HepG2 (cell line): ENCODE data around the gene INAFM1. TPM values are rescaled to one million over a fixed set of nuclear protein-coding genes. Genes with fewer than 3 reads are reported as not detected.

Source experiments
- AKNA ChIP-seq: sonication (generic); formaldehyde crosslinking; IDR thresholded peaks from 2 replicates; pipeline ENCODE4 v1.4.0; 2020; ENCODE audit warnings: missing genetic modification reagents, borderline replicate concordance
- ATM ChIP-seq: fragments of 450-650 bp; IDR thresholded peaks from 2 replicates; pipeline ENCODE4 v1.7.1; 2017; ENCODE audit warnings: mild to moderate bottlenecking, borderline replicate concordance
- CTCF ChIP-seq: sonication (generic); formaldehyde crosslinking; IDR thresholded peaks from 2 replicates; pipeline ENCODE4 v1.5.0; 2020; ENCODE audit warnings: mild to moderate bottlenecking, missing genetic modification reagents, moderate library complexity
- NR2F6 ChIP-seq, 2 experiments: IDR thresholded peaks; 2 replicates each; pipeline ENCODE4 v1.6.1; 2016; ENCODE audit warnings: antibody characterized with exemption in 1 of 2, mild to moderate bottlenecking in 1 of 2
- PAWR ChIP-seq: sonication (generic); formaldehyde crosslinking; IDR thresholded peaks from 2 replicates; pipeline ENCODE4 v1.4.0; 2020; ENCODE audit warnings: missing genetic modification reagents, mild to moderate bottlenecking, borderline replicate concordance
- POGK ChIP-seq: sonication (generic); formaldehyde crosslinking; conservative IDR thresholded peaks from 2 replicates; pipeline ENCODE4 v1.8.0; 2022; ENCODE audit warnings: mild to moderate bottlenecking, moderate library complexity, missing genetic modification reagents
- TFDP1 ChIP-seq: IDR thresholded peaks from 2 replicates; pipeline ENCODE4 v1.6.1; 2016; ENCODE audit warnings: missing compliant biosample characterization, missing genetic modification reagents, borderline replicate concordance
- ZNF256 ChIP-seq: sonication (generic); formaldehyde crosslinking; conservative IDR thresholded peaks from 2 replicates; pipeline ENCODE4 v1.4.0; 2020; ENCODE audit warnings: missing genetic modification reagents
- ZNF850 ChIP-seq: sonication (generic); formaldehyde crosslinking; conservative IDR thresholded peaks from 2 replicates; pipeline ENCODE4 v1.9.0; 2021; ENCODE audit warnings: mild to moderate bottlenecking, missing genetic modification reagents
- polyA plus RNA-seq, 8 experiments: library from polyadenylated mRNA; depleted of rRNA in 3 of 8; stranded (reverse) in 7 of 8; unstranded in 1 of 8; fragments of >200 nt; fragmentation: Illumina TruSeq in 4 of 8; extraction: Trizol in 4 of 8; gene quantifications; 2 replicates each; pipeline versions ENCODE4 v1.2.1 to v1.2.3, GENCODE V29; 2011 to 2016; ENCODE audit warnings: low read depth in 4 of 8, missing spikeins in 1 of 8, mixed read lengths in 1 of 8; ENCODE audit not compliant: insufficient read depth in 1 of 8
- total RNA-seq, 5 experiments: library from RNA; depleted of rRNA; stranded (reverse); fragments of >200 nt; fragmentation: Illumina TruSeq; extraction: Trizol; gene quantifications; 2 replicates each; pipeline ENCODE4 v1.2.3, GENCODE V29; 2016; ENCODE audit warnings: low read depth in 1 of 5

INAFM1 gene
- total and polyA plus RNA-seq, 2 of the 13 experiments (the other 11 are each of a cell fraction or from before 2014, with no cell fraction given), result 0.88 to 1.9 TPM

- TF ChIP-seq CTCF (CRISPR knock-in tag) (no peak), ZNF850 (no peak), ZNF256 (CRISPR knock-in tag) (no peak), PAWR (CRISPR knock-in tag) (no peak), AKNA (CRISPR knock-in tag) (peak; percentile 26; the same call in 1 of the 2 replicates), POGK (no peak), ATM (no peak), TFDP1 (CRISPR knock-in tag) (no peak; the same call in 1 of the 2 replicates), NR2F6 (IDR thresholded peaks at IDR 0.05) (no peak), NR2F6 (CRISPR knock-in tag; IDR thresholded peaks at IDR 0.05) (no peak)
Measured at GRCh38 chr19:47257411-47258169, 17.1 kb upstream of the INAFM1 start (continued).
